ENCODE measurements around the gene SMARCAL1. TPM values are rescaled to one million over a fixed set of nuclear protein-coding genes. Genes with fewer than 3 reads are reported as not detected.

Gene SMARCAL1
- polyA plus RNA-seq, 1 experiment: 28.6 TPM

- ChIA-PET CTCF (interaction anchor here (1.3 kb wide), 1 partner anchor 42 kb away, joined by 3 read pairs; no protein-coding TSS in a partner anchor), POLR2A (no interaction called here)
- Histone ChIP-seq H3K27ac (ENCODE audit: low read depth, low read length) (no peak overlapping the region), H3K9me3 (ENCODE audit: control insufficient read depth, insufficient read depth, low read length) (no peaks in the 10 kb centered on the region; the same call in 1 of the 2 replicates), H3K27me3 (ENCODE audit: control insufficient read depth, insufficient read depth, low read length) (no peaks in the 10 kb centered on the region), H3K4me3 (ENCODE audit: low read depth, low read length) (no peak overlapping the region)
- DNase-seq (ENCODE audit: low read depth, low spot score): no peak
- TF ChIP-seq CTCF (IDR thresholded peaks at IDR 0.05; ENCODE audit: low read depth, low read length): no peak
Measured at GRCh38 chr2:216446343-216446742, 34.1 kb downstream of the SMARCAL1 start.

- CTCF ChIA-PET: no interaction called here
- POLR2A ChIA-PET: no interaction called here
- no peak overlapping the region for H3K4me3 ChIP-seq (ENCODE audit: low read depth, low read length)
- DNase-seq (ENCODE audit: low read depth, low spot score): no peak
- no peak overlapping the region for H3K27ac ChIP-seq (ENCODE audit: low read depth, low read length)
- no peaks in the 10 kb centered on the region; the same call in 1 of the 2 replicates for H3K9me3 ChIP-seq (ENCODE audit: control insufficient read depth, insufficient read depth, low read length)
- no peak for TF ChIP-seq CTCF (IDR thresholded peaks at IDR 0.05; ENCODE audit: low read depth, low read length)
- no peaks in the 10 kb centered on the region for H3K27me3 ChIP-seq (ENCODE audit: control insufficient read depth, insufficient read depth, low read length)
Measured at GRCh38 chr2:216447293-216447692, 35.0 kb downstream of the SMARCAL1 start.

GRCh38 chr2:216448829-216449228, 36.5 kb downstream of the SMARCAL1 start:
- no peak for DNase-seq (ENCODE audit: low read depth, low spot score)
- POLR2A ChIA-PET: no interaction called here
- CTCF ChIA-PET: interaction anchor here (0.8 to 1.2 kb wide), 2 partner anchors 217 to 338 kb away, joined by 3 read pairs; no protein-coding TSS in a partner anchor
- Histone ChIP-seq H3K9me3 (ENCODE audit: control insufficient read depth, insufficient read depth, low read length) (no peaks in the 10 kb centered on the region; the same call in 1 of the 2 replicates), H3K27me3 (ENCODE audit: control insufficient read depth, insufficient read depth, low read length) (no peaks in the 10 kb centered on the region), H3K4me3 (ENCODE audit: low read depth, low read length) (no peak overlapping the region), H3K27ac (ENCODE audit: low read depth, low read length) (no peak overlapping the region)
- TF ChIP-seq CTCF (IDR thresholded peaks at IDR 0.05; ENCODE audit: low read depth, low read length): no peak

GRCh38 chr2:216450346-216450745, 38.1 kb downstream of the SMARCAL1 start:
- TF ChIP-seq CTCF (IDR thresholded peaks at IDR 0.05; ENCODE audit: low read depth, low read length): no peak
- POLR2A ChIA-PET: no interaction called here
- peaks cover 5% of the 10 kb centered on the region for H3K9me3 ChIP-seq (ENCODE audit: control insufficient read depth, insufficient read depth, low read length)
- H3K4me3 ChIP-seq (ENCODE audit: low read depth, low read length): no peak overlapping the region
- CTCF ChIA-PET: no interaction called here
- no peak for DNase-seq (ENCODE audit: low read depth, low spot score)
- H3K27me3 ChIP-seq (ENCODE audit: control insufficient read depth, insufficient read depth, low read length): no peaks in the 10 kb centered on the region
- no peak overlapping the region for H3K27ac ChIP-seq (ENCODE audit: low read depth, low read length)

GRCh38 chr2:216450784-216451183, 38.5 kb downstream of the SMARCAL1 start:
- no peaks in the 10 kb centered on the region for H3K27me3 ChIP-seq (ENCODE audit: control insufficient read depth, insufficient read depth, low read length)
- DNase-seq (ENCODE audit: low read depth, low spot score): no peak
- no peak overlapping the region for H3K4me3 ChIP-seq (ENCODE audit: low read depth, low read length)
- H3K27ac ChIP-seq (ENCODE audit: low read depth, low read length): no peak overlapping the region
- peaks cover 5% of the 10 kb centered on the region for H3K9me3 ChIP-seq (ENCODE audit: control insufficient read depth, insufficient read depth, low read length)
- ChIA-PET CTCF (no interaction called here), POLR2A (no interaction called here)
- TF ChIP-seq CTCF (IDR thresholded peaks at IDR 0.05; ENCODE audit: low read depth, low read length): no peak

Measured in AG04450 (cell line).